HUDEP-2 (cell line): ENCODE measurements around the gene NUMA1.

Experiments used
- DNase-seq, 76 experiments: peaks; one replicate each; lab custom pipeline; 2025; ENCODE audit not compliant: unreplicated experiment in 76 of 76; lab: John Stamatoyannopoulos, UW

Gene NUMA1

GRCh38 chr11:72067266-72067665 is 13.1 kb downstream of the NUMA1 start:
- no peak for DNase-seq

- DNase-seq, result no peak
Observed at GRCh38 chr11:72066855-72067254, 13.5 kb downstream of the NUMA1 start.

- DNase-seq, result no peak
Observed at GRCh38 chr11:72061739-72062396, 18.5 kb downstream of the NUMA1 start.

- no peak for DNase-seq
Observed at GRCh38 chr11:72058416-72059034, 21.8 kb downstream of the NUMA1 start.

- DNase-seq, result no peak
Observed at GRCh38 chr11:72048766-72049460, 31.4 kb downstream of the NUMA1 start.

- DNase-seq, result no peak
Observed at GRCh38 chr11:72045849-72046248, 34.5 kb downstream of the NUMA1 start.

- DNase-seq, result no peak
Observed at GRCh38 chr11:72042064-72042745, 38.1 kb downstream of the NUMA1 start.

- DNase-seq, result peak in 2 of 76 experiments; percentile 6 to 15
Observed at GRCh38 chr11:72041364-72042063, 38.8 kb downstream of the NUMA1 start.

- peak in 68 of 76 experiments; percentile 16 to 75 (median 56) for DNase-seq
Observed at GRCh38 chr11:72040491-72041363, 39.6 kb downstream of the NUMA1 start.

GRCh38 chr11:72039856-72040401 is 40.4 kb downstream of the NUMA1 start:
- DNase-seq, result no peak

GRCh38 chr11:72039031-72039855 is 41.1 kb downstream of the NUMA1 start:
- DNase-seq, result peak in 37 of 76 experiments; percentile 1 to 50 (median 26)

- peak in 27 of 76 experiments; percentile 1 to 52 (median 14) for DNase-seq
Observed at GRCh38 chr11:72038491-72038890, 41.9 kb downstream of the NUMA1 start.

GRCh38 chr11:72037554-72038311 is 42.6 kb downstream of the NUMA1 start:
- DNase-seq, result no peak

GRCh38 chr11:72036687-72037086 is 43.7 kb downstream of the NUMA1 start:
- no peak for DNase-seq

GRCh38 chr11:72030472-72031045 is 49.8 kb downstream of the NUMA1 start:
- no peak for DNase-seq

GRCh38 chr11:72026090-72026489 is 54.3 kb downstream of the NUMA1 start:
- DNase-seq, result no peak

GRCh38 chr11:72024069-72024754 is 56.1 kb downstream of the NUMA1 start:
- DNase-seq, result no peak
